Prostate gland (tissue), 2 donors: ENCODE results near the gene PIH1D1. TPM values are rescaled to one million over a fixed set of nuclear protein-coding genes. Genes with fewer than 3 reads are reported as not detected.
"Not testable (repeated sequence)": the region's sequence is repeated elsewhere in the genome, so short reads cannot be mapped to it uniquely, and the experiment has no call there.

Experiments
- DNase-seq: peaks from one replicate; pipeline ENCODE4 v3.0.0-alpha.2; 2019; ENCODE audit warnings: low spot score
- H3K27ac ChIP-seq, 2 donors: fragments of 200-600 bp; sonication (generic); 2 replicates each; pipeline ENCODE4 v1.5.1; 2017 to 2019
- H3K27me3 ChIP-seq: fragments of 200-600 bp; sonication (generic); replicated peaks from 2 replicates; pipeline ENCODE4 v1.5.1; 2019; ENCODE audit not compliant: insufficient read depth
- H3K36me3 ChIP-seq, 2 donors: fragments of 200-600 bp; sonication (generic); 1 replicate in 1 of 2; 2 replicates in 1 of 2; pipeline versions ENCODE4 v1.5.1 to v1.8.1; 2017 to 2019
- H3K4me1 ChIP-seq: fragments of 200-600 bp; sonication (generic); replicated peaks from 2 replicates; pipeline ENCODE4 v1.5.1; 2019
- H3K4me3 ChIP-seq, 2 donors: fragments of 200-600 bp; sonication (generic); 2 replicates each; pipeline ENCODE4 v1.5.1; 2017 to 2019
- H3K9me3 ChIP-seq: fragments of 200-600 bp; sonication (generic); 2 replicates; pipeline ENCODE4 v1.5.1; 2017
- CTCF ChIP-seq, 4 experiments: fragments of 200-600 bp in 2 of 4; fragments of 450-650 bp in 2 of 4; sonication (generic) in 2 of 4; IDR thresholded peaks; 1 replicate in 3 of 4; 2 replicates in 1 of 4; pipeline ENCODE4 v1.5.1; 2016 to 2019; ENCODE audit warnings: antibody characterized with exemption in 4 of 4, mild to moderate bottlenecking in 2 of 4, moderate library complexity in 2 of 4
- POLR2A ChIP-seq: fragments of 450-650 bp; IDR thresholded peaks from one replicate; pipeline ENCODE4 v1.6.1; 2016; ENCODE audit warnings: antibody characterized with exemption, mild to moderate bottlenecking
- POLR2AphosphoS5 ChIP-seq: sonication (generic); formaldehyde crosslinking; IDR thresholded peaks from one replicate; pipeline ENCODE4 v1.6.1; 2017; ENCODE audit warnings: antibody characterized with exemption
- WGBS: methylation state at CpG from one replicate; pipeline ENCODE4 v1.1.5; 2018; 5-methylcytosine and 5-hydroxymethylcytosine counted together
- intact Hi-C: fragments of 100-400 bp; cut with DNase I; formaldehyde crosslinking; loops from one replicate; pipeline ENCODE4 v1.14.2; 2022
- total RNA-seq, 2 donors: library from RNA; depleted of rRNA; stranded (reverse); fragments of >200 nt; gene quantifications; one replicate each; pipeline ENCODE4 v1.1.0, GENCODE V29; 2016

The PIH1D1 gene
- total RNA-seq, 2 donors from 2014 or later: 93.0 to 123 TPM

- intact Hi-C loops: no loop called here
Measured at GRCh38 chr19:49474542-49474924, 22.9 kb upstream of the PIH1D1 start.

GRCh38 chr19:49473868-49474541 lies 22.4 kb upstream of the PIH1D1 start, which contains the start of gene FLT3LG:
Gene FLT3LG, plus strand, starts transcription at chr19:49474215. Its CDS starts 425 bp downstream, at chr19:49474640.
- WGBS: under 1% methylated on average over 29 of the region's 33 CpGs
- TF ChIP-seq CTCF (IDR thresholded peaks at IDR 0.05) (peak; percentile 96 to 99 (median 99)), POLR2AphosphoS5 (peak; percentile 81), POLR2A (peak; percentile 14)
- H3K27me3 ChIP-seq: no peaks in the 10 kb centered on the region
- no peaks in the 10 kb centered on the region for H3K4me1 ChIP-seq
- no peaks in the 10 kb centered on the region for H3K9me3 ChIP-seq
- peak within 1 kb of the TSS; percentile 70 to 82 for H3K27ac ChIP-seq
- H3K4me3 ChIP-seq: peak within 1 kb of the TSS; percentile 52 to 83
- DNase-seq: peak; percentile 56
- intact Hi-C loops: no loop called here
- H3K36me3 ChIP-seq: no peaks in the 10 kb centered on the region

More at GRCh38 chr19:49474542-49474924, 22.9 kb upstream of the PIH1D1 start:
- Histone ChIP-seq H3K36me3 (no peaks in the 10 kb centered on the region), H3K27ac (peak overlapping the region; percentile 70 to 82), H3K27me3 (no peaks in the 10 kb centered on the region), H3K4me3 (peak overlapping the region; percentile 52 to 83), H3K4me1 (no peaks in the 10 kb centered on the region), H3K9me3 (no peaks in the 10 kb centered on the region)
- no peak for DNase-seq
- no peak for TF ChIP-seq POLR2A
- TF ChIP-seq POLR2AphosphoS5: no peak
- TF ChIP-seq CTCF (IDR thresholded peaks at IDR 0.05): no peak
- 8% methylated on average over 11 of the region's 11 CpGs for WGBS

GRCh38 chr19:49473501-49473867 lies 21.9 kb upstream of the PIH1D1 start:
- H3K4me3 ChIP-seq, H3K36me3 ChIP-seq, H3K9me3 ChIP-seq, H3K27me3 ChIP-seq, H3K4me1 ChIP-seq, intact Hi-C loops, DNase-seq: not testable (repeated sequence)
- WGBS: 68% methylated on average over 9 of the region's 9 CpGs
- peak overlapping the region; percentile 70 to 82 for H3K27ac ChIP-seq

- intact Hi-C loops: no loop called here
- no peaks in the 10 kb centered on the region for H3K27me3 ChIP-seq
- no peak overlapping the region for H3K4me3 ChIP-seq
- 74% methylated on average over 9 of the region's 9 CpGs for WGBS
- no peak overlapping the region for H3K27ac ChIP-seq
- TF ChIP-seq CTCF (IDR thresholded peaks at IDR 0.05): no peak
- TF ChIP-seq POLR2AphosphoS5: no peak
- no peak for TF ChIP-seq POLR2A
- H3K4me1 ChIP-seq: no peaks in the 10 kb centered on the region
- H3K36me3 ChIP-seq: no peaks in the 10 kb centered on the region
- DNase-seq: no peak
- H3K9me3 ChIP-seq: no peaks in the 10 kb centered on the region
Measured at GRCh38 chr19:49472936-49473335, 21.3 kb upstream of the PIH1D1 start.

- Histone ChIP-seq H3K4me3 (no peak overlapping the region), H3K9me3 (no peaks in the 10 kb centered on the region), H3K27ac (no peak overlapping the region), H3K27me3 (no peaks in the 10 kb centered on the region), H3K36me3 (no peaks in the 10 kb centered on the region), H3K4me1 (no peaks in the 10 kb centered on the region)
- no peak for DNase-seq
- intact Hi-C loops: no loop called here
- WGBS: 78% methylated on average over 8 of the region's 8 CpGs
- no peak for TF ChIP-seq POLR2AphosphoS5
Measured at GRCh38 chr19:49470615-49470978, 19.0 kb upstream of the PIH1D1 start.
